NT2/D1 (cell line): ENCODE data around the gene CSK.

Source experiments
- SUZ12 ChIP-seq: IDR thresholded peaks from 2 replicates; pipeline ENCODE4 v1.6.1; 2011; ENCODE audit not compliant: insufficient read length, insufficient read depth; ENCODE audit errors: extremely low read depth
- YY1 ChIP-seq: IDR thresholded peaks from 2 replicates; pipeline ENCODE4 v1.6.1; 2011; ENCODE audit not compliant: insufficient read length, insufficient read depth
- ZNF274 ChIP-seq: IDR thresholded peaks from 2 replicates; pipeline ENCODE4 v1.6.1; 2011; ENCODE audit warnings: mild to moderate bottlenecking, low read depth, low read length

- TF ChIP-seq SUZ12 (no peak), ZNF274 (no peak), YY1 (no peak)
Observed at GRCh38 chr15:74777769-74778598, 3.9 kb upstream of the CSK start.
